ENCODE data around the gene STARD10. TPM values are rescaled to one million over a fixed set of nuclear protein-coding genes. Genes with fewer than 3 reads are reported as not detected.
"Not testable (repeated sequence)": the region's sequence is repeated elsewhere in the genome, so short reads cannot be mapped to it uniquely, and the experiment has no call there.

The STARD10 gene
- total RNA-seq, 1 donor from 2014 or later: 28.7 TPM

DNA sequence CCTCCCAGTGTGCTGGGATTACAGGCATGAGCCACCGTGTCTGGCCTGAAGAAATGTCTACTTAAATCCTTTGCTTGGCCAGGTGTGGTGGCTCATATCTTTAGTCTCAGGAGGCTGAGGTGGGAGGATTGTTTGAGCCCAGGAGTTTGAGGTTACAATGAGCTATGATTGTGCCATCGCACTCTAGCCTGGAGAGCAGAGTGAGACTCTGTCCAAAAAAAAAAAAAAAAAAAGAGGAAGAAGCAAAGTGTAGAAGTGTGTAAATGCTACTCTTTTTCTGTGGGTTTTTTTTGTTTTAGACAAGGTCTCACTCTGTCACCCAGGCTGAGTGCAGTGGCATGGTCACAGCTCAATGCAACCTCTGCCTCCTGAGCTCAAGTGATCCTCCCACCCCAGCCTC, 13.9 kb upstream of the STARD10 start:
- no peak for DNase-seq

DNA sequence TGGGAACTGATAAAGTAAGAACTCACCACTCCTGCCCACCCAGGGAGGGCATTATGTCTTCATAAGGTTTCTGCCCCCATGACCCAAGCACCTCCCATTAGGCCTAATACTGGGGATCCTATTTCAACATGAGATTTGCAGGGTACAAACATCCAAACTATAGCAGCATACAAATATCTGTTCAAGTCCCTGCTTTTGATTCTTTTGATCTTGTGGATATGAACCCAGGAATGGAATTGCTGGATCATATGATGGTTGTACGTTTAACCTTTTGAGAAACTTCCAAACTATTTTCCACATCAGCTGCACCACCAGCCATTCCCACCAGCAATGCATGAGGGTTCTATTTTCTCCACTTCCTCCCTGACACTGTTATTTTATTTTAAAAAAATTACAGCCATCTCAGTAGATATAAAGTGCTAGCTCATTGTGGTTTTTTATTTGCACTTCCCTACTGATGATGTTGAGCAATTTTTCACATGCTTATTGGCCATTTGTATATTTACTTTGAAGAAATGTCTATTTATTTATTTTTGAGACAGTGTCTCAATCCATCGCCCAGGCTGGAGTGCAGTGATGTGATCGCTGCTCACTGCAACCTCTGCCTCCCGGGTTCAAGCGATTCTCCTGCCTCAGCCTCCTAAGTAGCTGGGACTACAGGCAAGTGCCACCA, 13.3 kb upstream of the STARD10 start:
- DNase-seq: no peak

GRCh38 chr11:72806378-72806777, 12.5 kb upstream of the STARD10 start:
- not testable (repeated sequence) for DNase-seq

DNA sequence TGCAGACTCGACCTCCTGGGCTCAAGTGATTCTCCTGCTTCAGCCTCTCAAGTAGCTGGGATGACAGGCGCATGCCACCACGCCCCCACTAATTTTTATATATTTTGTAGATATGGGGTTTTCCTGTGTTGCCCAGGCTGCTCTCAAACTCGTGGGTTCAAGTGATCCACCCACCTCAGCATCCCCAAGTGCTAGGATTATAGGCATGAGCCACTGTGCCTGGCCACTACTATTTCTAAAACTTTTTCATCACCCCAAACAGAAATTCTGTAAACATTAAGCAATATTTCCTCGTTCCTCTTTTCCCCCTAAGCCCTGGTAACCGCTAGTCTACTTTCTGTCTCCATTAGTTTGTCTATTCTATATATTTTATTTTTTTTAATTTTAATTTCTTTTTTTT, 11.4 kb upstream of the STARD10 start:
- DNase-seq: no peak

- DNase-seq: no peak
Measured at GRCh38 chr11:72802822-72803221, 9.0 kb upstream of the STARD10 start.

GRCh38 chr11:72799441-72799840, 5.6 kb upstream of the STARD10 start:
- no peak for DNase-seq

- no peak for DNase-seq
Measured at GRCh38 chr11:72798361-72798760, 4.5 kb upstream of the STARD10 start.

- DNase-seq: no peak
Measured at GRCh38 chr11:72793076-72793424, 797 bp downstream of the STARD10 start.

DNA sequence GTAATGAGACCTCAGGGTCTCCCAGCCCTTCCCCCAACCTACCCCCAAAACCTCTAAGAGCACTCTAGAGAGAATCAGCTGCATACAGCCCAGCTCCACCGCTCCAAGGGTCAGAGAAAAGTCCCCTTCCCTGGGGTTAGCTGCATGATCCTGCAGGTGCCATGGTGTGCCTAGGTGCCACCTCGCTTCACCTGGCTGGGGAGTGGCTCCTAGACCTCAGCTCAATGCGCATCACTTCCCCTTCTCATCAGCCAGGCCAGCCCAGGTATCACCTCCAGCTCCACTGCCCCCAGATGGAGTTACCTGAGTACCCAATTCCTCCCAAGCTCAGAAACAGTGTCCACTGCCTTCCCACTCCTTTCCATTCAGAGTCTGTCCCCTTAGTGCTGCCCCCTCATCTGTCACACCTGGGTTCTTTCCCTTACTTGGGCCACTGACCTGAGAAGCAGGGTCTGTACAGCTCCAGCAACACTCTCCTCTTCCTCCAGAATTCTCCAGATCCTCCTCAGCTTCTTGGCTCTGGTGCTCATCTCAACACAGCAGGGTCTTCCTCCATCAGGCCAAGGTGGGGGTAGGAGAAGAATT, 1.3 kb downstream of the STARD10 start:
- DNase-seq: no peak

GRCh38 chr11:72791228-72791627, 2.6 kb downstream of the STARD10 start:
- not testable (repeated sequence) for DNase-seq

- DNase-seq: no peak
Measured at GRCh38 chr11:72789493-72790131, 4.2 kb downstream of the STARD10 start.

- no peak for DNase-seq
Measured at GRCh38 chr11:72788241-72788640, 5.6 kb downstream of the STARD10 start.

GRCh38 chr11:72787216-72788104, 6.4 kb downstream of the STARD10 start:
- DNase-seq: no peak

GRCh38 chr11:72786305-72787215, 7.3 kb downstream of the STARD10 start:
- no peak for DNase-seq

DNA sequence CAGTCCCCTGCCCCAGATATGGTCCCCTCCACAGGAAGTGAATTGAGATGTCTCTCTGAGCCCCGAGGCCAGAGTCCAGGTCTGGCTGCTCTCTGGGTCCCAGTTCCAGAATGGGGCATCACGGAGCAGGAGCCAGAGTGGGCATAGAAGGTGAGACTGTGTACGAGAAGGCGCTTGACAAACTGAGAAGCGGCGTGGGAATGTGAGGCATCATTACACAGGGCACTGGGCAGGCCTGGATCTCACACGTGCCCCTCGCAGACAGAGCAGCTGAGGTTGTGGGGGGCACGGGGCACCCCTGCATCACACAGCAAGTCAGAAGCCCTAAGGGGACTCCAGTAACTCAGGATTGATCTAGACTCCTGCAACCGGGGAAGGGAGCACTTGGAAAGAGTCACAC, 9.2 kb downstream of the STARD10 start:
- no peak for DNase-seq

- no peak for DNase-seq
Measured at GRCh38 chr11:72783144-72783905, 10.5 kb downstream of the STARD10 start.

GRCh38 chr11:72782081-72782920, 11.5 kb downstream of the STARD10 start:
- no peak for DNase-seq

DNA sequence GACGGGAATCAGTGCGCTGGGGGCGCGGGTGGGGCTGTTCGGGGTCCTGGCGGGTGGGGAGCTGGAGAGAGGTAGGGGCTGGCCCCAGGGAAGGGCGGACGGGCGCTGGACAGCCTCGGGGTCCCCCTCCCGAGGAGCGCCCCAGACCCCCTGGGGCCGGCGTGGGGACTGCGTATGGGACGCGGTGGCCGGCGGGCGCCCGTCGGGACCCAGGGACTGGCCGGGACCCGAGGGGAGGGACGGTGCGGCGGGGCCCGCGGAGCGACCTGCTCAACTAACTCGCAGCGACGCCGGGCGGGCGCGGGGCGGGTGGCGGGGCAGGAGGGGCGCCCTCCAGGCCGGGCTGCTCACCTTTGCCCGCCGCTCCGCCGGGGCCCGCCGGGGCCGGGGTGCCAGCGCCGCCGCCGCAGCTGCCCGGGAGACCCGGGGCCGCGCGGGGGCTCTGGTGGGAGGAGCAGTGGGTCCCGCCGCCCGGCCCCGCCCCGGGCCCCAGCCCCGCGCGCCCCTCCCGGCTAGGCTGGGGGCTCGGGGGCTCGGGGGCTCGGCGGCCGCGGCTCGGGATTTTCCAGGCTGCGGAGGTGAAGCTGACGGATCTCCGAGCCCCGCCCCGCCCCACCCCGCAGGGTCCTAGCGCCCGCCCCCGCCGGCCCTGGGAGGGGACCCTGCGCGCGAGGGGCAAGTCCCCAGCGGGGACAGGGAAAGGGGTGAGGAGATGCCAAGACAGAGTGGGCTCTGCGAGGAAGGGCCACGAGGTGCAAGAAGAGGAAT, 12.3 kb downstream of the STARD10 start:
- DNase-seq: no peak

DNA sequence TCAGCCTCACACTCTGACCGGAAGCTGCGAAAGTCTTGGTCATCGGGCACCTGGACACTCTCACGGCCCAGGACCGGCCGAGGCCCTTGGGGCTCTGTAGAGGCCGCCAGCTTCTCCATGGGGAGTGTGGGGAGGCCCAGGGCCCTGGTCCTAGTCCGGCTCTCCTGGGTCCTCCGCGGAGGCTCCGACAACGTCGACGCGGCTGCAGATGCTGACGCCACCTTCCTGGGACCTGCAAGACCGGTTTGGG, 12.9 kb downstream of the STARD10 start:
- DNase-seq: no peak

Measured in skin of body (tissue), 2 donors.